Measurements from ENCODE around the gene EVC2. TPM values are rescaled to one million over a fixed set of nuclear protein-coding genes. Genes with fewer than 3 reads are reported as not detected.

The EVC2 gene
- total and polyA plus RNA-seq, 2 of the 4 experiments (the other 2 are of a cell fraction): 2.7 to 5.9 TPM

DNA sequence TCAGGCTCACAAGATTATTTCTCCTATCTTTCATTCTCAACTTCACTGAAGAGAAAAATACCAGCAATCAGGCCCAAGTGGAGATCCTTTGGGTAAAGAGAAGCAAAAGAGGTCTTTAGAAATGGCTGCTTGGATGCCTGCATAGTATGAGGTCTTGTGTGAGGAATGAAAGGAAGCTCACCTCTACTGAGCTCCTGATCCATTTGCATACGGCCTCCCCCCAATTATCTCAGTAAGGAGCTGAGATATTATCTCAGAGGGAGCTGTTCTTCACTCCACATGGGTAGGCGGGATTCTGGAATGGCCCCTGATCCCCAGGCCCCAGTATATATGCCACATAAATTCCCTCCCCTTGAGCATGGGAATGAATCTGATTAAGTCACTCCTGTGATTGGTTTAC, 75.8 kb downstream of the EVC2 start:
- no peaks in the 10 kb centered on the region for H4K20me1 ChIP-seq (ENCODE audit: insufficient read depth, low read length)
- ChIA-PET CTCF (no interaction called here), POLR2A (ENCODE audit: unreplicated experiment) (no interaction called here)
- no peak overlapping the region for H3K9ac ChIP-seq (ENCODE audit: low read depth, low read length)
- H2BK20ac ChIP-seq (ENCODE audit: low read depth, low read length): no peak overlapping the region
- no peak overlapping the region for H3K18ac ChIP-seq (ENCODE audit: low read depth, low read length)
- no peak overlapping the region for H3K14ac ChIP-seq (replicated peaks; ENCODE audit: low read depth, low read length)
- H3K9me3 ChIP-seq (ENCODE audit: control insufficient read depth, insufficient read depth, low read length): no peaks in the 10 kb centered on the region; the same call in 1 of the 2 replicates
- no peak for ATAC-seq (ENCODE audit: low read depth)
- H2AK5ac ChIP-seq (ENCODE audit: low read depth, low read length): no peak overlapping the region
- no peak overlapping the region for H4K8ac ChIP-seq (ENCODE audit: low read depth in 2 of 2, low read length in 2 of 2)
- in situ Hi-C loops (cut with MboI; ENCODE audit: low sequenced_read_pairs): no loop called here
- BruUV-seq (replicated peaks): no TSS peak
- no peak overlapping the region for H2AFZ ChIP-seq (replicated peaks; ENCODE audit: low read length, poor library complexity)
- no peak overlapping the region for H3K4me3 ChIP-seq (ENCODE audit: insufficient read depth, low read depth, low read length)
- no peak overlapping the region for H2BK5ac ChIP-seq (ENCODE audit: low read depth, low read length, poor library complexity, severe bottlenecking)
- DNase-seq: no peak
- no peak overlapping the region for H4K91ac ChIP-seq (ENCODE audit: insufficient read depth, low read depth, low read length)
- H3K4ac ChIP-seq (ENCODE audit: low read depth, low read length): no peak overlapping the region
- peaks cover 11% of the 10 kb centered on the region for H3K4me1 ChIP-seq (ENCODE audit: control insufficient read depth, insufficient read depth, low read length)
- H3K36me3 ChIP-seq (ENCODE audit: control insufficient read depth, insufficient read depth, low read length): peaks cover 22% of the 10 kb centered on the region
- H2AK9ac ChIP-seq (replicated peaks; ENCODE audit: low read depth, low read length, poor library complexity): no peak overlapping the region
- no peak overlapping the region for H2BK15ac ChIP-seq (ENCODE audit: low read depth, low read length)
- H4K5ac ChIP-seq (ENCODE audit: low read depth, low read length): no peak overlapping the region
- peaks cover 3 to 6% of the 10 kb centered on the region in 2 experiments; a peak in 2 of 4 replicates for H3K79me1 ChIP-seq (ENCODE audit: low read depth in 1 of 2, low read length in 2 of 2)
- intact Hi-C loops (cut with micrococcal nuclease): no loop called here
- no peaks in the 10 kb centered on the region for H3K27me3 ChIP-seq (ENCODE audit: control insufficient read depth, insufficient read depth, low read length)
- TF ChIP-seq MAZ (IDR thresholded peaks at IDR 0.05; ENCODE audit: borderline replicate concordance, low read depth, low read length) (no peak), CHD1 (IDR thresholded peaks at IDR 0.05; ENCODE audit: low read depth, low read length) (no peak), NFE2L2 (IDR thresholded peaks at IDR 0.05; ENCODE audit: low read depth, low read length) (no peak), BHLHE40 (IDR thresholded peaks at IDR 0.05; ENCODE audit: low read depth, low read length) (no peak), CEBPB (IDR thresholded peaks at IDR 0.05; ENCODE audit: low read depth, low read length) (no peak), RAD21 (IDR thresholded peaks at IDR 0.05; ENCODE audit: low read length) (no peak), MXI1 (IDR thresholded peaks at IDR 0.05; ENCODE audit: borderline replicate concordance, low read depth, low read length) (no peak), SMC3 (IDR thresholded peaks at IDR 0.05; ENCODE audit: low read depth, low read length) (no peak), MAFK (IDR thresholded peaks at IDR 0.05; ENCODE audit: low read depth, low read length) (no peak), FOS (IDR thresholded peaks at IDR 0.05; ENCODE audit: low read depth, low read length) (no peak), RFX5 (IDR thresholded peaks at IDR 0.05; ENCODE audit: low read depth, low read length) (no peak), POLR2A (IDR thresholded peaks at IDR 0.05; ENCODE audit: low read depth, low read length) (no peak)
- TF ChIP-seq, protein P1, sequence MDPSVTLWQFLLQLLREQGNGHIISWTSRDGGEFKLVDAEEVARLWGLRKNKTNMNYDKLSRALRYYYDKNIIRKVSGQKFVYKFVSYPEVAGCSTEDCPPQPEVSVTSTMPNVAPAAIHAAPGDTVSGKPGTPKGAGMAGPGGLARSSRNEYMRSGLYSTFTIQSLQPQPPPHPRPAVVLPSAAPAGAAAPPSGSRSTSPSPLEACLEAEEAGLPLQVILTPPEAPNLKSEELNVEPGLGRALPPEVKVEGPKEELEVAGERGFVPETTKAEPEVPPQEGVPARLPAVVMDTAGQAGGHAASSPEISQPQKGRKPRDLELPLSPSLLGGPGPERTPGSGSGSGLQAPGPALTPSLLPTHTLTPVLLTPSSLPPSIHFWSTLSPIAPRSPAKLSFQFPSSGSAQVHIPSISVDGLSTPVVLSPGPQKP (IDR thresholded peaks at IDR 0.05; ENCODE audit: borderline replicate concordance, low read depth, low read length): no peak
- TF ChIP-seq, protein P2, sequence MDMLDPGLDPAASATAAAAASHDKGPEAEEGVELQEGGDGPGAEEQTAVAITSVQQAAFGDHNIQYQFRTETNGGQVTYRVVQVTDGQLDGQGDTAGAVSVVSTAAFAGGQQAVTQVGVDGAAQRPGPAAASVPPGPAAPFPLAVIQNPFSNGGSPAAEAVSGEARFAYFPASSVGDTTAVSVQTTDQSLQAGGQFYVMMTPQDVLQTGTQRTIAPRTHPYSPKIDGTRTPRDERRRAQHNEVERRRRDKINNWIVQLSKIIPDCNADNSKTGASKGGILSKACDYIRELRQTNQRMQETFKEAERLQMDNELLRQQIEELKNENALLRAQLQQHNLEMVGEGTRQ (IDR thresholded peaks at IDR 0.05; ENCODE audit: low read depth, low read length): no peak
- TF ChIP-seq, protein P3, sequence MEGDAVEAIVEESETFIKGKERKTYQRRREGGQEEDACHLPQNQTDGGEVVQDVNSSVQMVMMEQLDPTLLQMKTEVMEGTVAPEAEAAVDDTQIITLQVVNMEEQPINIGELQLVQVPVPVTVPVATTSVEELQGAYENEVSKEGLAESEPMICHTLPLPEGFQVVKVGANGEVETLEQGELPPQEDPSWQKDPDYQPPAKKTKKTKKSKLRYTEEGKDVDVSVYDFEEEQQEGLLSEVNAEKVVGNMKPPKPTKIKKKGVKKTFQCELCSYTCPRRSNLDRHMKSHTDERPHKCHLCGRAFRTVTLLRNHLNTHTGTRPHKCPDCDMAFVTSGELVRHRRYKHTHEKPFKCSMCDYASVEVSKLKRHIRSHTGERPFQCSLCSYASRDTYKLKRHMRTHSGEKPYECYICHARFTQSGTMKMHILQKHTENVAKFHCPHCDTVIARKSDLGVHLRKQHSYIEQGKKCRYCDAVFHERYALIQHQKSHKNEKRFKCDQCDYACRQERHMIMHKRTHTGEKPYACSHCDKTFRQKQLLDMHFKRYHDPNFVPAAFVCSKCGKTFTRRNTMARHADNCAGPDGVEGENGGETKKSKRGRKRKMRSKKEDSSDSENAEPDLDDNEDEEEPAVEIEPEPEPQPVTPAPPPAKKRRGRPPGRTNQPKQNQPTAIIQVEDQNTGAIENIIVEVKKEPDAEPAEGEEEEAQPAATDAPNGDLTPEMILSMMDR (conservative IDR thresholded peaks at IDR 0.05; ENCODE audit: low read depth, low read length): no peak
- WGBS, 2 experiments (ENCODE audit: extremely low coverage in 2 of 2, insufficient read length in 1 of 2): no CpG with 5 or more reads among the region's 2 CpGs
- no peak overlapping the region for H3K56ac ChIP-seq (ENCODE audit: extremely low read depth, insufficient read depth, low read length)
- H2BK120ac ChIP-seq (ENCODE audit: low read depth, low read length): no peak overlapping the region
- no peak overlapping the region for H3K27ac ChIP-seq (ENCODE audit: insufficient read depth, low read length)
- H3K4me2 ChIP-seq (ENCODE audit: low read depth, low read length): no peak overlapping the region
- H3K9me1 ChIP-seq (ENCODE audit: insufficient read depth, low read length): peaks cover 9% of the 10 kb centered on the region
- no peak overlapping the region for H3K23ac ChIP-seq (ENCODE audit: low read depth, low read length)
- dilution Hi-C loops (cut with HindIII; ENCODE audit: low sequenced_read_pairs, unreplicated experiment): no loop called here

Measured in IMR-90 (cell line).